Measurements from ENCODE around the gene SORCS2. TPM values are rescaled to one million over a fixed set of nuclear protein-coding genes. Genes with fewer than 3 reads are reported as not detected.

The SORCS2 gene
- total and polyA plus RNA-seq, 2 of the 4 experiments (the other 2 are of a cell fraction) = 0.36 to 0.62 TPM

GRCh38 chr4:7552466-7552865 is 360.1 kb downstream of the SORCS2 start:
- intact Hi-C loops (cut with micrococcal nuclease) = no loop called here
- no peak overlapping the region for H2BK20ac ChIP-seq (ENCODE audit: low read depth, low read length)
- H3K14ac ChIP-seq (replicated peaks; ENCODE audit: low read depth, low read length) = no peak overlapping the region
- H3K18ac ChIP-seq (ENCODE audit: low read depth, low read length) = no peak overlapping the region
- H3K9me1 ChIP-seq (ENCODE audit: insufficient read depth, low read length) = no peaks in the 10 kb centered on the region
- no peak overlapping the region for H3K4ac ChIP-seq (ENCODE audit: low read depth, low read length)
- dilution Hi-C loops (cut with HindIII; ENCODE audit: low sequenced_read_pairs, unreplicated experiment) = no loop called here
- H3K4me3 ChIP-seq (ENCODE audit: insufficient read depth, low read depth, low read length) = no peak overlapping the region
- peaks cover 16% of the 10 kb centered on the region for H3K9me3 ChIP-seq (ENCODE audit: control insufficient read depth, insufficient read depth, low read length)
- no peaks in the 10 kb centered on the region for H3K36me3 ChIP-seq (ENCODE audit: control insufficient read depth, insufficient read depth, low read length)
- no peak overlapping the region for H4K8ac ChIP-seq (ENCODE audit: low read depth in 2 of 2, low read length in 2 of 2)
- WGBS, 2 experiments (ENCODE audit: extremely low coverage in 2 of 2, insufficient read length in 1 of 2) = no CpG with 5 or more reads among the region's 3 CpGs
- H2BK15ac ChIP-seq (ENCODE audit: low read depth, low read length) = no peak overlapping the region
- DNase-seq (no peak), ATAC-seq (ENCODE audit: low read depth) (no peak)
- H3K27ac ChIP-seq (ENCODE audit: insufficient read depth, low read length) = no peak overlapping the region
- no peak overlapping the region for H2BK120ac ChIP-seq (ENCODE audit: low read depth, low read length)
- H3K4me2 ChIP-seq (ENCODE audit: low read depth, low read length) = no peak overlapping the region
- in situ Hi-C loops (cut with MboI; ENCODE audit: low sequenced_read_pairs) = no loop called here
- no peaks in the 10 kb centered on the region for H4K20me1 ChIP-seq (ENCODE audit: insufficient read depth, low read length)
- no peak overlapping the region for H2AK9ac ChIP-seq (replicated peaks; ENCODE audit: low read depth, low read length, poor library complexity)
- no peak overlapping the region for H2BK5ac ChIP-seq (ENCODE audit: low read depth, low read length, poor library complexity, severe bottlenecking)
- no peak for TF ChIP-seq MAZ (IDR thresholded peaks at IDR 0.05; ENCODE audit: borderline replicate concordance, low read depth, low read length)
- TF ChIP-seq RFX5 (IDR thresholded peaks at IDR 0.05; ENCODE audit: low read depth, low read length) = no peak
- no peak for TF ChIP-seq FOS (IDR thresholded peaks at IDR 0.05; ENCODE audit: low read depth, low read length)
- TF ChIP-seq RCOR1 (IDR thresholded peaks at IDR 0.05; ENCODE audit: insufficient replicate concordance, low read length) = no peak
- no peak overlapping the region for H2AFZ ChIP-seq (replicated peaks; ENCODE audit: low read length, poor library complexity)
- no peak overlapping the region for H4K5ac ChIP-seq (ENCODE audit: low read depth, low read length)
- no peak overlapping the region for H3K9ac ChIP-seq (ENCODE audit: low read depth, low read length)
- no peak overlapping the region for H4K91ac ChIP-seq (ENCODE audit: insufficient read depth, low read depth, low read length)
- no peaks in the 10 kb centered on the region for H3K4me1 ChIP-seq (ENCODE audit: control insufficient read depth, insufficient read depth, low read length)
- no peak overlapping the region for H3K23ac ChIP-seq (ENCODE audit: low read depth, low read length)
- POLR2A ChIA-PET (ENCODE audit: unreplicated experiment) = no interaction called here
- CTCF ChIA-PET = no interaction called here
- no peaks in the 10 kb centered on the region; the same call in 1 of the 2 replicates for H3K27me3 ChIP-seq (ENCODE audit: control insufficient read depth, insufficient read depth, low read length)
- no peak overlapping the region for H2AK5ac ChIP-seq (ENCODE audit: low read depth, low read length)
- H3K79me1 ChIP-seq (ENCODE audit: low read depth in 1 of 2, low read length in 2 of 2) = no peaks in the 10 kb centered on the region
- no peak overlapping the region for H3K56ac ChIP-seq (ENCODE audit: extremely low read depth, insufficient read depth, low read length)
- no TSS peak for BruUV-seq (replicated peaks)
